ENCODE data around the gene RAB5B.

- TF ChIP-seq CTCF (conservative IDR thresholded peaks at IDR 0.05; ENCODE audit: low read depth, low read length) (no peak), EZH2 (IDR thresholded peaks at IDR 0.05; ENCODE audit: borderline replicate concordance, low read depth, low read length, poor library complexity, severe bottlenecking) (no peak)
These were observed 27.7 kb downstream of the RAB5B start for GRCh38 chr12:56001487-56002100.

Measured in A673 (cell line).